ENCODE data around the gene HHLA2.

The HHLA2 gene

GRCh38 chr3:108403686-108404345 lies 107.5 kb downstream of the HHLA2 start:
- Mint-ChIP-seq H3K4me1 (peaks cover 16% of the 10 kb centered on the region), H3K9me3 (no peaks in the 10 kb centered on the region), H3K27ac (no peak overlapping the region), H3K36me3 (no peaks in the 10 kb centered on the region), H3K4me3 (no peak overlapping the region), H3K27me3 (no peaks in the 10 kb centered on the region)
- DNase-seq (ENCODE audit: low spot score in 2 of 2) (no peak), ATAC-seq (ENCODE audit: low read depth) (no peak)

- ATAC-seq (ENCODE audit: low read depth) = no peak
- Mint-ChIP-seq H3K27me3 (no peaks in the 10 kb centered on the region), H3K9me3 (no peaks in the 10 kb centered on the region), H3K4me1 (peaks cover 16% of the 10 kb centered on the region), H3K27ac (no peak overlapping the region), H3K4me3 (no peak overlapping the region), H3K36me3 (no peaks in the 10 kb centered on the region)
- DNase-seq (ENCODE audit: low spot score in 2 of 2) = no peak
These were observed 108.0 kb downstream of the HHLA2 start for GRCh38 chr3:108404368-108404767.

GRCh38 chr3:108406063-108406660 lies 109.8 kb downstream of the HHLA2 start:
- Mint-ChIP-seq H3K4me3 (no peak overlapping the region), H3K36me3 (no peaks in the 10 kb centered on the region), H3K27ac (no peak overlapping the region), H3K27me3 (no peaks in the 10 kb centered on the region), H3K9me3 (no peaks in the 10 kb centered on the region), H3K4me1 (peaks cover 16% of the 10 kb centered on the region)
- DNase-seq (ENCODE audit: low spot score in 2 of 2) = no peak
- no peak for ATAC-seq (ENCODE audit: low read depth)

- H3K27ac Mint-ChIP-seq = peak overlapping the region; percentile 81
- ATAC-seq (ENCODE audit: low read depth) (peak; percentile 68), DNase-seq (ENCODE audit: low spot score in 2 of 2) (peak in 1 of 2 donors; percentile 18)
- no peaks in the 10 kb centered on the region for H3K9me3 Mint-ChIP-seq
- H3K27me3 Mint-ChIP-seq = no peaks in the 10 kb centered on the region
- H3K36me3 Mint-ChIP-seq = no peaks in the 10 kb centered on the region
- peaks cover 16% of the 10 kb centered on the region for H3K4me1 Mint-ChIP-seq
- no peak overlapping the region for H3K4me3 Mint-ChIP-seq
These were observed 110.4 kb downstream of the HHLA2 start for GRCh38 chr3:108406661-108407206.

- Mint-ChIP-seq H3K27me3 (no peaks in the 10 kb centered on the region), H3K4me3 (peak overlapping the region; percentile 41), H3K9me3 (no peaks in the 10 kb centered on the region), H3K36me3 (no peaks in the 10 kb centered on the region), H3K27ac (peak overlapping the region; percentile 81), H3K4me1 (peaks cover 16% of the 10 kb centered on the region)
- peak in 1 of 2 donors; percentile 13 for DNase-seq (ENCODE audit: low spot score in 2 of 2)
- peak; percentile 86 for ATAC-seq (ENCODE audit: low read depth)
These were observed 111.5 kb downstream of the HHLA2 start for GRCh38 chr3:108407886-108408285.

- Mint-ChIP-seq H3K36me3 (no peaks in the 10 kb centered on the region), H3K27me3 (no peaks in the 10 kb centered on the region), H3K4me1 (peaks cover 16% of the 10 kb centered on the region), H3K4me3 (no peak overlapping the region), H3K27ac (peak overlapping the region; percentile 81), H3K9me3 (no peaks in the 10 kb centered on the region)
- ATAC-seq (ENCODE audit: low read depth) (no peak), DNase-seq (ENCODE audit: low spot score in 2 of 2) (no peak)
These were observed 112.8 kb downstream of the HHLA2 start for GRCh38 chr3:108408883-108409799.

- ATAC-seq (ENCODE audit: low read depth) = no peak
- Mint-ChIP-seq H3K36me3 (no peaks in the 10 kb centered on the region), H3K4me3 (no peak overlapping the region), H3K9me3 (no peaks in the 10 kb centered on the region), H3K27me3 (no peaks in the 10 kb centered on the region), H3K27ac (no peak overlapping the region), H3K4me1 (peaks cover 16% of the 10 kb centered on the region)
- no peak for DNase-seq (ENCODE audit: low spot score in 2 of 2)
These were observed 113.4 kb downstream of the HHLA2 start for GRCh38 chr3:108409800-108410178.

GRCh38 chr3:108410531-108410984 lies 114.2 kb downstream of the HHLA2 start:
- Mint-ChIP-seq H3K27me3 (no peaks in the 10 kb centered on the region), H3K27ac (no peak overlapping the region), H3K4me3 (no peak overlapping the region), H3K4me1 (peaks cover 16% of the 10 kb centered on the region), H3K36me3 (no peaks in the 10 kb centered on the region), H3K9me3 (no peaks in the 10 kb centered on the region)
- DNase-seq (ENCODE audit: low spot score in 2 of 2) (no peak), ATAC-seq (ENCODE audit: low read depth) (no peak)

GRCh38 chr3:108412121-108412750 lies 115.9 kb downstream of the HHLA2 start:
- H3K4me3 Mint-ChIP-seq = no peak overlapping the region
- DNase-seq (ENCODE audit: low spot score in 2 of 2) (no peak), ATAC-seq (ENCODE audit: low read depth) (no peak)
- no peaks in the 10 kb centered on the region for H3K27me3 Mint-ChIP-seq
- no peak overlapping the region for H3K27ac Mint-ChIP-seq
- peaks cover 12% of the 10 kb centered on the region for H3K4me1 Mint-ChIP-seq
- H3K36me3 Mint-ChIP-seq = no peaks in the 10 kb centered on the region
- H3K9me3 Mint-ChIP-seq = no peaks in the 10 kb centered on the region

- Mint-ChIP-seq H3K27ac (no peak overlapping the region), H3K4me1 (no peaks in the 10 kb centered on the region), H3K9me3 (no peaks in the 10 kb centered on the region), H3K27me3 (no peaks in the 10 kb centered on the region), H3K4me3 (no peak overlapping the region), H3K36me3 (no peaks in the 10 kb centered on the region)
- DNase-seq (ENCODE audit: low spot score in 2 of 2) = no peak
- ATAC-seq (ENCODE audit: low read depth) = no peak
These were observed 117.7 kb downstream of the HHLA2 start for GRCh38 chr3:108414007-108414406.

GRCh38 chr3:108415661-108416060 lies 119.3 kb downstream of the HHLA2 start:
- Mint-ChIP-seq H3K36me3 (no peaks in the 10 kb centered on the region), H3K9me3 (no peaks in the 10 kb centered on the region), H3K4me3 (no peak overlapping the region), H3K27ac (no peak overlapping the region), H3K4me1 (no peaks in the 10 kb centered on the region), H3K27me3 (no peaks in the 10 kb centered on the region)
- ATAC-seq (ENCODE audit: low read depth) (no peak), DNase-seq (ENCODE audit: low spot score in 2 of 2) (no peak)

- Mint-ChIP-seq H3K4me1 (no peaks in the 10 kb centered on the region), H3K27ac (no peak overlapping the region), H3K36me3 (no peaks in the 10 kb centered on the region), H3K4me3 (no peak overlapping the region), H3K27me3 (no peaks in the 10 kb centered on the region), H3K9me3 (no peaks in the 10 kb centered on the region)
- no peak for ATAC-seq (ENCODE audit: low read depth)
- no peak for DNase-seq (ENCODE audit: low spot score in 2 of 2)
These were observed 119.9 kb downstream of the HHLA2 start for GRCh38 chr3:108416111-108416869.

GRCh38 chr3:108420926-108421325 lies 124.6 kb downstream of the HHLA2 start:
- Mint-ChIP-seq H3K36me3 (no peaks in the 10 kb centered on the region), H3K27ac (no peak overlapping the region), H3K27me3 (no peaks in the 10 kb centered on the region), H3K9me3 (no peaks in the 10 kb centered on the region), H3K4me3 (no peak overlapping the region), H3K4me1 (peaks cover 5% of the 10 kb centered on the region)
- DNase-seq (ENCODE audit: low spot score in 2 of 2) (no peak), ATAC-seq (ENCODE audit: low read depth) (no peak)
